Neuron (in vitro differentiated cells): ENCODE results near the gene ARHGAP10.

Source experiments
- H2AFZ ChIP-seq: one replicate; pipeline ENCODE4 v1.6.1; 2013; ENCODE audit warnings: low read depth, mild to moderate bottlenecking, inconsistent platforms, low read length, moderate library complexity
- H3K27me3 ChIP-seq: one replicate; pipeline ENCODE4 v1.6.1; 2013; ENCODE audit warnings: low read length; ENCODE audit not compliant: insufficient read depth
- H3K36me3 ChIP-seq: one replicate; pipeline ENCODE4 v1.6.1; 2013; ENCODE audit warnings: low read length; ENCODE audit not compliant: insufficient read depth
- H3K4me1 ChIP-seq: one replicate; pipeline ENCODE4 v1.6.1; 2013; ENCODE audit warnings: low read length; ENCODE audit not compliant: insufficient read depth
- H3K4me3 ChIP-seq: 2 replicates; pipeline ENCODE4 v1.5.1; 2013; ENCODE audit warnings: mild to moderate bottlenecking, low read length, moderate library complexity
- H3K9me3 ChIP-seq: one replicate; pipeline ENCODE4 v1.6.1; 2013; ENCODE audit warnings: low read length

ARHGAP10 gene

GRCh38 chr4:147942729-147943128 lies 210.8 kb downstream of the ARHGAP10 start:
- H3K4me3 ChIP-seq, result no peak overlapping the region
- no peak overlapping the region for H2AFZ ChIP-seq
- no peaks in the 10 kb centered on the region for H3K36me3 ChIP-seq
- H3K4me1 ChIP-seq, result no peaks in the 10 kb centered on the region
- H3K9me3 ChIP-seq, result no peaks in the 10 kb centered on the region
- H3K27me3 ChIP-seq, result no peaks in the 10 kb centered on the region

GRCh38 chr4:147943159-147943638 lies 211.3 kb downstream of the ARHGAP10 start:
- Histone ChIP-seq H3K36me3 (no peaks in the 10 kb centered on the region), H3K9me3 (no peaks in the 10 kb centered on the region), H3K4me1 (no peaks in the 10 kb centered on the region), H3K27me3 (no peaks in the 10 kb centered on the region), H3K4me3 (no peak overlapping the region), H2AFZ (no peak overlapping the region)

GRCh38 chr4:147944249-147944648 lies 212.4 kb downstream of the ARHGAP10 start:
- H3K4me3 ChIP-seq, result no peak overlapping the region
- H3K4me1 ChIP-seq, result no peaks in the 10 kb centered on the region
- H3K36me3 ChIP-seq, result no peaks in the 10 kb centered on the region
- no peak overlapping the region for H2AFZ ChIP-seq
- H3K9me3 ChIP-seq, result no peaks in the 10 kb centered on the region
- no peaks in the 10 kb centered on the region for H3K27me3 ChIP-seq

- Histone ChIP-seq H3K36me3 (no peaks in the 10 kb centered on the region), H2AFZ (no peak overlapping the region), H3K4me3 (no peak overlapping the region), H3K27me3 (no peaks in the 10 kb centered on the region), H3K9me3 (no peaks in the 10 kb centered on the region), H3K4me1 (no peaks in the 10 kb centered on the region)
These were observed 212.9 kb downstream of the ARHGAP10 start for GRCh38 chr4:147944670-147945260.

- Histone ChIP-seq H2AFZ (no peak overlapping the region), H3K4me3 (no peak overlapping the region), H3K36me3 (no peaks in the 10 kb centered on the region), H3K9me3 (no peaks in the 10 kb centered on the region), H3K27me3 (no peaks in the 10 kb centered on the region), H3K4me1 (no peaks in the 10 kb centered on the region)
These were observed 216.4 kb downstream of the ARHGAP10 start for GRCh38 chr4:147948336-147948735.

GRCh38 chr4:147950261-147950660 lies 218.4 kb downstream of the ARHGAP10 start:
- no peaks in the 10 kb centered on the region for H3K36me3 ChIP-seq
- no peak overlapping the region for H2AFZ ChIP-seq
- H3K27me3 ChIP-seq, result no peaks in the 10 kb centered on the region
- H3K4me3 ChIP-seq, result no peak overlapping the region
- H3K9me3 ChIP-seq, result no peaks in the 10 kb centered on the region
- H3K4me1 ChIP-seq, result no peaks in the 10 kb centered on the region

GRCh38 chr4:147950841-147951240 lies 219.0 kb downstream of the ARHGAP10 start:
- Histone ChIP-seq H3K4me3 (no peak overlapping the region), H2AFZ (no peak overlapping the region), H3K27me3 (no peaks in the 10 kb centered on the region), H3K4me1 (no peaks in the 10 kb centered on the region), H3K36me3 (no peaks in the 10 kb centered on the region), H3K9me3 (no peaks in the 10 kb centered on the region)

- Histone ChIP-seq H3K4me3 (no peak overlapping the region), H3K9me3 (no peaks in the 10 kb centered on the region), H2AFZ (no peak overlapping the region), H3K36me3 (no peaks in the 10 kb centered on the region), H3K27me3 (no peaks in the 10 kb centered on the region), H3K4me1 (no peaks in the 10 kb centered on the region)
These were observed 223.0 kb downstream of the ARHGAP10 start for GRCh38 chr4:147954850-147955249.

- H3K4me1 ChIP-seq, result no peaks in the 10 kb centered on the region
- H3K36me3 ChIP-seq, result no peaks in the 10 kb centered on the region
- no peak overlapping the region for H2AFZ ChIP-seq
- no peaks in the 10 kb centered on the region for H3K9me3 ChIP-seq
- no peaks in the 10 kb centered on the region for H3K27me3 ChIP-seq
- H3K4me3 ChIP-seq, result no peak overlapping the region
These were observed 224.1 kb downstream of the ARHGAP10 start for GRCh38 chr4:147955827-147956558.

- Histone ChIP-seq H2AFZ (no peak overlapping the region), H3K27me3 (no peaks in the 10 kb centered on the region), H3K9me3 (no peaks in the 10 kb centered on the region), H3K36me3 (no peaks in the 10 kb centered on the region), H3K4me1 (no peaks in the 10 kb centered on the region), H3K4me3 (no peak overlapping the region)
These were observed 225.6 kb downstream of the ARHGAP10 start for GRCh38 chr4:147957446-147957845.

GRCh38 chr4:147958057-147958456 lies 226.2 kb downstream of the ARHGAP10 start:
- Histone ChIP-seq H3K9me3 (no peaks in the 10 kb centered on the region), H3K4me3 (no peak overlapping the region), H2AFZ (no peak overlapping the region), H3K36me3 (no peaks in the 10 kb centered on the region), H3K4me1 (no peaks in the 10 kb centered on the region), H3K27me3 (no peaks in the 10 kb centered on the region)

GRCh38 chr4:147958489-147959065 lies 226.7 kb downstream of the ARHGAP10 start:
- Histone ChIP-seq H3K9me3 (no peaks in the 10 kb centered on the region), H3K27me3 (no peaks in the 10 kb centered on the region), H3K4me1 (no peaks in the 10 kb centered on the region), H3K4me3 (no peak overlapping the region), H2AFZ (no peak overlapping the region), H3K36me3 (no peaks in the 10 kb centered on the region)

GRCh38 chr4:147960971-147961370 lies 229.1 kb downstream of the ARHGAP10 start:
- no peak overlapping the region for H3K4me3 ChIP-seq

More at GRCh38 chr4:147960971-147961370, 229.1 kb downstream of the ARHGAP10 start:
- Histone ChIP-seq H3K36me3 (no peaks in the 10 kb centered on the region), H3K27me3 (no peaks in the 10 kb centered on the region), H2AFZ (no peak overlapping the region), H3K9me3 (no peaks in the 10 kb centered on the region), H3K4me1 (no peaks in the 10 kb centered on the region)
